ENCODE data around the gene INSYN1. TPM values are rescaled to one million over a fixed set of nuclear protein-coding genes. Genes with fewer than 3 reads are reported as not detected.
"Not testable (repeated sequence)": the region's sequence is repeated elsewhere in the genome, so short reads cannot be mapped to it uniquely, and the experiment has no call there.

Gene INSYN1
- total RNA-seq, 1 donor = 4.7 TPM

- Histone ChIP-seq H2AFZ (ENCODE audit: low read length) (no peak overlapping the region), H3K79me2 (ENCODE audit: insufficient read depth, low read length) (no peaks in the 10 kb centered on the region)
Observed at GRCh38 chr15:73792415-73792814, 39.3 kb upstream of the INSYN1 start.

GRCh38 chr15:73789521-73790240 lies 36.5 kb upstream of the INSYN1 start:
- peaks cover 14% of the 10 kb centered on the region for H3K27me3 ChIP-seq (ENCODE audit: insufficient read depth, low read length)
- no peak for DNase-seq (ENCODE audit: insufficient read length, low spot score, missing footprints)
- H4K20me1 ChIP-seq (ENCODE audit: insufficient read depth, low read length) = no peaks in the 10 kb centered on the region
- no peak overlapping the region for H3K4me2 ChIP-seq (ENCODE audit: insufficient read depth, low read length)
- H3K9me3 ChIP-seq (ENCODE audit: low read depth, low read length) = no peaks in the 10 kb centered on the region
- H3K36me3 ChIP-seq (ENCODE audit: insufficient read depth, low read length) = no peaks in the 10 kb centered on the region
- no peak overlapping the region for H2AFZ ChIP-seq (ENCODE audit: low read length)
- H3K4me1 ChIP-seq (ENCODE audit: insufficient read depth, low read length) = no peaks in the 10 kb centered on the region
- H3K79me2 ChIP-seq (ENCODE audit: insufficient read depth, low read length) = no peaks in the 10 kb centered on the region
- no peak overlapping the region for H3K27ac ChIP-seq (ENCODE audit: low read depth, low read length)
- H3K4me3 ChIP-seq (ENCODE audit: insufficient read depth, low read length) = no peak overlapping the region
- no peak for TF ChIP-seq CTCF (IDR thresholded peaks at IDR 0.05; ENCODE audit: extremely low read depth, low read depth, low read length)

More at GRCh38 chr15:73792415-73792814, 39.3 kb upstream of the INSYN1 start:
- Histone ChIP-seq H3K27me3 (ENCODE audit: insufficient read depth, low read length) (peaks cover 14% of the 10 kb centered on the region), H3K27ac (ENCODE audit: low read depth, low read length) (no peak overlapping the region), H3K9me3 (ENCODE audit: low read depth, low read length) (no peaks in the 10 kb centered on the region), H4K20me1 (ENCODE audit: insufficient read depth, low read length) (no peaks in the 10 kb centered on the region), H3K4me1 (ENCODE audit: insufficient read depth, low read length) (no peaks in the 10 kb centered on the region), H3K36me3 (ENCODE audit: insufficient read depth, low read length) (no peaks in the 10 kb centered on the region), H3K4me3 (ENCODE audit: insufficient read depth, low read length) (no peak overlapping the region), H3K4me2 (ENCODE audit: insufficient read depth, low read length) (no peak overlapping the region)
- no peak for DNase-seq (ENCODE audit: insufficient read length, low spot score, missing footprints)
- no peak for TF ChIP-seq CTCF (IDR thresholded peaks at IDR 0.05; ENCODE audit: extremely low read depth, low read depth, low read length)

- no peaks in the 10 kb centered on the region for H3K36me3 ChIP-seq (ENCODE audit: insufficient read depth, low read length)
- no peak overlapping the region for H3K4me2 ChIP-seq (ENCODE audit: insufficient read depth, low read length)
- H4K20me1 ChIP-seq (ENCODE audit: insufficient read depth, low read length) = no peaks in the 10 kb centered on the region
- no peak overlapping the region for H3K4me3 ChIP-seq (ENCODE audit: insufficient read depth, low read length)
- H3K27ac ChIP-seq (ENCODE audit: low read depth, low read length) = no peak overlapping the region
- H3K9me3 ChIP-seq (ENCODE audit: low read depth, low read length) = no peaks in the 10 kb centered on the region
- no peaks in the 10 kb centered on the region for H3K4me1 ChIP-seq (ENCODE audit: insufficient read depth, low read length)
- H3K79me2 ChIP-seq (ENCODE audit: insufficient read depth, low read length) = no peaks in the 10 kb centered on the region
- no peak overlapping the region for H2AFZ ChIP-seq (ENCODE audit: low read length)
- no peak for TF ChIP-seq CTCF (IDR thresholded peaks at IDR 0.05; ENCODE audit: extremely low read depth, low read depth, low read length)
- peaks cover 14% of the 10 kb centered on the region for H3K27me3 ChIP-seq (ENCODE audit: insufficient read depth, low read length)
- DNase-seq (ENCODE audit: insufficient read length, low spot score, missing footprints) = no peak
Observed at GRCh38 chr15:73787621-73788020, 34.5 kb upstream of the INSYN1 start.

GRCh38 chr15:73786538-73786937 lies 33.4 kb upstream of the INSYN1 start:
- Histone ChIP-seq H3K79me2 (ENCODE audit: insufficient read depth, low read length) (no peaks in the 10 kb centered on the region), H3K27ac (ENCODE audit: low read depth, low read length) (no peak overlapping the region), H3K36me3 (ENCODE audit: insufficient read depth, low read length) (no peaks in the 10 kb centered on the region), H4K20me1 (ENCODE audit: insufficient read depth, low read length) (no peaks in the 10 kb centered on the region), H2AFZ (ENCODE audit: low read length) (no peak overlapping the region), H3K4me1 (ENCODE audit: insufficient read depth, low read length) (no peaks in the 10 kb centered on the region), H3K4me3 (ENCODE audit: insufficient read depth, low read length) (no peak overlapping the region), H3K27me3 (ENCODE audit: insufficient read depth, low read length) (peaks cover 13% of the 10 kb centered on the region), H3K9me3 (ENCODE audit: low read depth, low read length) (no peaks in the 10 kb centered on the region), H3K4me2 (ENCODE audit: insufficient read depth, low read length) (no peak overlapping the region)
- no peak for TF ChIP-seq CTCF (IDR thresholded peaks at IDR 0.05; ENCODE audit: extremely low read depth, low read depth, low read length)
- DNase-seq (ENCODE audit: insufficient read length, low spot score, missing footprints) = peak; percentile 70

- not testable (repeated sequence) for H4K20me1 ChIP-seq (ENCODE audit: insufficient read depth, low read length)
Observed at GRCh38 chr15:73785256-73786014, 32.3 kb upstream of the INSYN1 start.

More at GRCh38 chr15:73785256-73786014, 32.3 kb upstream of the INSYN1 start:
- DNase-seq (ENCODE audit: insufficient read length, low spot score, missing footprints); H3K9me3 ChIP-seq (ENCODE audit: low read depth, low read length); H3K4me2 ChIP-seq (ENCODE audit: insufficient read depth, low read length); H3K4me3 ChIP-seq (ENCODE audit: insufficient read depth, low read length); H3K4me1 ChIP-seq (ENCODE audit: insufficient read depth, low read length); H3K79me2 ChIP-seq (ENCODE audit: insufficient read depth, low read length); H3K36me3 ChIP-seq (ENCODE audit: insufficient read depth, low read length); H3K27me3 ChIP-seq (ENCODE audit: insufficient read depth, low read length); H3K27ac ChIP-seq (ENCODE audit: low read depth, low read length); H2AFZ ChIP-seq (ENCODE audit: low read length): not testable (repeated sequence)
